IPS-18c (cell line): Measurements from ENCODE around the gene SNRNP25.

Experiments used
- H3K4me3 ChIP-seq: 2 replicates; pipeline ENCODE4 v1.7.0; 2013; ENCODE audit warnings: low read depth, mild to moderate bottlenecking, low read length, moderate library complexity; ENCODE audit not compliant: insufficient read depth
- H3K9me3 ChIP-seq: one replicate; pipeline ENCODE4 v1.6.1; 2013; ENCODE audit warnings: mild to moderate bottlenecking, low read length, moderate library complexity; ENCODE audit not compliant: control insufficient read depth, insufficient read depth

The SNRNP25 gene

GRCh38 chr16:106623-107324 is 53.1 kb downstream of the SNRNP25 start:
- Histone ChIP-seq H3K4me3 (no peak overlapping the region), H3K9me3 (no peaks in the 10 kb centered on the region)
